HG03095 (cell line): ENCODE measurements around the gene EXD3.
A peak's percentile ranks its signal among the peaks of the same experiment; 100 is the strongest.
"Not testable (repeated sequence)": the region's sequence is repeated elsewhere in the genome, so short reads cannot be mapped to it uniquely, and the experiment has no call there.

Experiments used
- ATAC-seq: cut with Tn5 transposase; IDR thresholded peaks from one replicate; pipeline ENCODE4 v1.9.1; 2021; ENCODE audit warnings: moderate library complexity; ENCODE audit not compliant: unreplicated experiment

EXD3 gene

GRCh38 chr9:137422604-137423513 lies at the start of gene EXD3, which contains the start of gene NOXA1:
TSS of gene EXD3 (minus strand) at chr9:137423162. CDS start at chr9:137395357, 27,805 bp downstream.
TSS of gene NOXA1 (plus strand) at chr9:137423393. CDS start at chr9:137423530, 137 bp downstream.
- ATAC-seq: peak; percentile 57

GRCh38 chr9:137470785-137471184 lies 47.8 kb upstream of the EXD3 start:
- ATAC-seq: no peak

GRCh38 chr9:137467896-137468295 lies 44.9 kb upstream of the EXD3 start:
- ATAC-seq: no peak

- no peak for ATAC-seq
Measured at GRCh38 chr9:137467161-137467581, 44.2 kb upstream of the EXD3 start.

- ATAC-seq: not testable (repeated sequence)
Measured at GRCh38 chr9:137466389-137467085, 43.6 kb upstream of the EXD3 start.

GRCh38 chr9:137465720-137466388 lies 42.9 kb upstream of the EXD3 start:
- no peak for ATAC-seq

- ATAC-seq: no peak
Measured at GRCh38 chr9:137465000-137465719, 42.2 kb upstream of the EXD3 start.

- no peak for ATAC-seq
Measured at GRCh38 chr9:137464291-137464999, 41.5 kb upstream of the EXD3 start.

GRCh38 chr9:137463931-137464290 lies 40.9 kb upstream of the EXD3 start:
- ATAC-seq: no peak

GRCh38 chr9:137462986-137463930 lies 40.3 kb upstream of the EXD3 start:
- ATAC-seq: no peak

GRCh38 chr9:137462396-137462985 lies 39.5 kb upstream of the EXD3 start:
- no peak for ATAC-seq

GRCh38 chr9:137461663-137462395 lies 38.9 kb upstream of the EXD3 start:
- ATAC-seq: peak; percentile 66

- ATAC-seq: no peak
Measured at GRCh38 chr9:137461316-137461662, 38.3 kb upstream of the EXD3 start.

GRCh38 chr9:137460363-137461315 lies 37.7 kb upstream of the EXD3 start:
- no peak for ATAC-seq

GRCh38 chr9:137459601-137460362 lies 36.8 kb upstream of the EXD3 start:
- ATAC-seq: no peak

- peak; percentile 40 for ATAC-seq
Measured at GRCh38 chr9:137459152-137459600, 36.2 kb upstream of the EXD3 start, which contains the start of gene NSMF. TSS of gene NSMF (minus strand) at chr9:137459334. CDS start at chr9:137459102, 232 bp downstream.
